ENCODE measurements around the gene ZMYND19. TPM values are rescaled to one million over a fixed set of nuclear protein-coding genes. Genes with fewer than 3 reads are reported as not detected.

The ZMYND19 gene
- total RNA-seq = 17.7 and 18.6 TPM in 2 replicates

DNA sequence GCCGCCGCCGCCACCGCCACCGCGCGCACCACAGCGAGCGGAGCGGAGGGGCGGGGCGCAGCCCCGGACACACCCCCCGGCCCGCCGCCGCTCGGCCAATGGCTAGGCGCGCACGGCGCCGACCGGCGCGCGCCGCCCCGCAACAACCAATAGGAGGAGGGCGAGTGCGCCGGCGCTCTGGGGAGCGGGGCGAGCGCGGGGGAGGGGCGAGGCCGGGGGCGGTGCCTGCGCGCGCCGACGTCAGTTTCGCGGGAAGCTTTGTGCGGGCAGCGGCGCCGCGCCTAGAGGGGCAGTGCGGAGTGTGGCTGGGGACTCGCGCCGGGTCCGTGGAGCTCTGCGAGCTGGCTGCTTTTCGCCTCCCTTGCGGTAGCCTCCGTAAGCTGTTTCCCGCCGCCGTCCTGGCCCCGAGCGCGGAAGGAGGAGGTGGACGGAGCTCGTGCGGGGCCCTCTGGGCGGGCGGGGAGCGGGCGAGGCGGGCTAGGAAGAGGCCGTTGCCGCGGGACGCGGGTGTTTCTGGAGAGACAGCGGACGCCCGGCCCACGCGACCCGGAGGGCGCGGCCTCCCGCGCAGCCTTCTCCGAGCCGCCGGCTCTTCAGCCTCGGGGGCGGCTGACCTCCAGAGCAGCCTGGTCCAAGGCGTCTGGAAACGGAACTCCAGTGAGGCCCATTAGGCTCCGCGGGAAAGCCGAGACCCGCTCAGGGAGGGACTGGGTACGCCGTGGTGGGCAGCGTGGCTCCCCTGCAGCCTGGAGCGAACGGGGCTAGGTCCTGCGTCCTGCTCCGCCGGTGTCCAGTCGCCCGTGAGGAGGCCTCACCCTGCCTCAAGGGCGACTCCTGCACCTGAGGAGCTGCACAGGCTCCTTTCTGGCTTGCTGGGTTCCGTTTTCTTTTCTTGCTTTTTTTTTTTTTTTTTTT, at the start of gene ZMYND19:
TSS of gene ZMYND19 (minus strand) at position 44 of the 915 bp plus-strand sequence. CDS start 249 bp downstream, outside the sequence.

GRCh38 chr9:137618105-137619067, 28.1 kb upstream of the ZMYND19 start, which contains the start of gene EHMT1:
EHMT1 (plus strand) TSS chr9:137619005; CDS start chr9:137619029, 24 bp downstream.

DNA sequence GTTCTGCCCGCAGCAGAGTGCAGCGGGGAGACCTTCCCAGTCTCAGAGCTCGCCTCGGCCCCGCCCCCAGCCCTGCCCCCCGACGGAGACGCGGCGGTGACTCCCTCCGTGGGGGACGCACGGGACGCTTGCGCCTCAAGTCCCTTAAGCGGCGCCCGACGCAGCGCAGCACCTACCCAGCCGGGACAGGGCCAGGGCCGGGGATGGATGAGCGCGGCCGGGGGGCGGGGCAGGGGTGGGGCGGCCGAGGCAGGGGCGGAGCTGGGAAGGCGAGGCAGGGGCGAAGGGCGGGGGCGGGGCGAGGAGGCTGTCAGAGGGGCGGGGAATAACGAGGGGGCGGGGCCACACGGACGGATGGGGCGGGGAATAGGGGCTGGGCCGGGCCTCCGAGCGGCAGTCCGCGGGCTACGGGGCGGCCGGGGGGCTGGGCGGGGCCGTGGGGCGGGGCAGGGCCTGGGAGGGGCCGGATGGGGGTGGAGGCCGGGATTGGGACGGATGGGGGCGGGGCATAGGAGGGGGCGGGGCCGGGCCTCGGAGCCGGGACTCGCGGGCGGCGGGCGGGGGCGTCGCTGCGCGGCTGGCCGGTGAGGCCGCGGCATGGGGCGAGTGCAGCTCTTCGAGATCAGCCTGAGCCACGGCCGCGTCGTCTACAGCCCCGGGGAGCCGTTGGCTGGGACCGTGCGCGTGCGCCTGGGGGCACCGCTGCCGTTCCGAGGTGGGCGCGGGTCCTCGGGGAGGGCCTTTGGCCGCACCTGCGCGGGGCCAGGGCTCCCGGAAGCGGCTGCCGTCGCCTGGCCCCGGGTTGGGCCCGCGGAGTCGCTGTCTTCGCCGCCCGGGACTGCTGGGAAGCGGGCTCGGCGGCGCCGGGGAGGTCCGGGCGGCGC, 15.1 kb upstream of the ZMYND19 start, which contains the start of gene ARRDC1:
TSS of gene ARRDC1 (plus strand) at position 566 of the 884 bp plus-strand sequence. CDS start at position 598, 32 bp downstream.

DNA sequence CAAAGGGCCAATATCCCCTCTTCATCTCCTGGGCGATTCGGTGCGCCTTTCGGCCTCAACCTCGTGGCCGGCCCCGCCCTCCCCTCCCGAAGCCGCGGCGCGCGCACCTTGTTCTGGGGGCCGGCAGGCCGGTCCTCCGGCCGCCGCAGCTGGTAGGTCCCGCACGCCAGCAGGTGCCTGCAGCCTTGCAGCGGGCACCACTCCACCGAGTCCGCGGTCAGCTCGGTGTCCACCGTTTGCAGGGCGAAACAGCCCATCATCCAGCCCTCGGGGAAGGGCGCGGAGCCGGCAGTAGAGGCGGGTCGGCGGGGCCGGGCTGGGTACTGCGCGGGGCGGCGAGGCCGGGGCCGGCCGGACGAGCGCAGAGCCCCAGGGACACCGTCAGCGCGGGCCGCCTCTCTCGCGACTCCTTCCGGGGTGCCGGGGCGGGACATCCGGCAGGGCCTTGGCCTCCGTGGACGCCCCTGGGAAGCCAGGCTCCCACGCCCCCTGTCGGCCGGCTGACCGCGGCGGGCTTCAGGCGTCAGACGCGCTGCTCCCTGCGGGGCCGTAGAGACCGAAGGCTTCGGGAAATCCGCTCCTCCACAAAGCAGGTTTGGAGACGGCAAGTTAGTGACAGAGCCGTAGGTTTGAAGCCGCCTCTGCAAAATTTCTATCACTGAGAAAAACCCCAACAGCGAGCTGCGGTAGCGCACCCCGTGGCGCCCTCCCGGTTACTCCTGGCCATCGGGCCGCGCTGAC, 11.6 kb downstream of the ZMYND19 start, which contains the start of gene DPH7:
TSS of gene DPH7 (minus strand) at position 408 of the 741 bp plus-strand sequence. CDS start at position 260, 148 bp downstream.

DNA sequence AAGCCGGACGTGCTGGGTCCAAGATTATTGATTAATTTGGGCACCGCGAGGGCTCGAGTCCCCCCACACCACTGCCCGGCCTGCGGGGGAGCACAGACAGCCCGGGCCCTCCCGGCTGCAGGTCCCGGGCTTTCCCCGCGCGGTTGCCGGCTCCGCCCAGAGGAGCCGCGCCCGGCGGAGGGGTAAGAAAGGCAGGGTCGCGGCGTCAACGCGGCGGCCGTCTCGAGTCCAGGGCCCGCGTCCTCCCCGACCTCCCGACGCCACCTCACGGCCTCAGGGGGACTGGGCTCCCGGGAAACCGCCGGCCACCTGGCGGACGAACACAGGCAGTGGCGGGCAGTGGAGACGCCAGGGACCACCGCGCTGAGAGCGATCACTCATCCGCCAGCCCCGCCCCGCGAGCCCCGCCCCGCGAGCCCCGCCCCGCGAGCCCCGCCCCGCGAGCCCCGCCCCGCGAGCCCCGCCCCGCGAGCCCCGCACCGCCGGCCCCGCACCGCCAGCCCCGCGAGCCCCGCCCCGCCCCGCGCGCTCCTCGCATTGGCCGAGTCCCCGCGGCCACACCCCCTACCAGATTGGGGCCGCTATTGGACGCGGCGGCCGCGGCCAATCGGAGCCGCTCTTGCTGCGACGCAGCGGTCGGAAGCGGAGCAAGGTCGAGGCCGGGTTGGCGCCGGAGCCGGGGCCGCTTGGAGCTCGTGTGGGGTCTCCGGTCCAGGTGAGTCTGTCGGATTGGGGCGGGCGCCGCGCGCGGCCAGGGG, 38.9 kb downstream of the ZMYND19 start, which contains the start of gene MRPL41:
TSS of gene MRPL41 (plus strand) at position 616 of the 758 bp plus-strand sequence. CDS start 203 bp downstream, outside the sequence.

GRCh38 chr9:137550231-137550621, 40.1 kb downstream of the ZMYND19 start, which contains the start of gene PNPLA7:
PNPLA7 (minus strand) TSS chr9:137550402; CDS start chr9:137550197, 205 bp downstream.

Other genes starting within 250 kb of the ZMYND19 start
- gene EXD3, start 167.3 kb downstream of the ZMYND19 start, total RNA-seq = 11.7 and 19.9 TPM in 2 replicates
- gene NOXA1, start 167.1 kb downstream of the ZMYND19 start, total RNA-seq = 0.18 and 0.56 TPM in 2 replicates
- under 0.01 TPM in 1 of 2 replicates, not detected in the other for gene ENTPD8, start 149.2 kb downstream of the ZMYND19 start, total RNA-seq
- 16.4 and 23.6 TPM in 2 replicates for gene NSMF, start 131.2 kb downstream of the ZMYND19 start, total RNA-seq
- 0.36 and 0.47 TPM in 2 replicates for gene PNPLA7, start 40.1 kb downstream of the ZMYND19 start, total RNA-seq
- 55.2 and 66.5 TPM in 2 replicates for gene MRPL41, start 38.6 kb downstream of the ZMYND19 start, total RNA-seq
- gene DPH7, start 11.6 kb downstream of the ZMYND19 start, total RNA-seq = 22.5 and 23.2 TPM in 2 replicates
- gene ARRDC1, start 15.2 kb upstream of the ZMYND19 start, total RNA-seq = 17.6 and 24.2 TPM in 2 replicates
- 56.5 and 66.8 TPM in 2 replicates for gene EHMT1, start 28.5 kb upstream of the ZMYND19 start, total RNA-seq

Measured in endothelial cell of coronary artery (primary cell).